ENCODE measurements around the gene VEGFC.

VEGFC gene

DNA sequence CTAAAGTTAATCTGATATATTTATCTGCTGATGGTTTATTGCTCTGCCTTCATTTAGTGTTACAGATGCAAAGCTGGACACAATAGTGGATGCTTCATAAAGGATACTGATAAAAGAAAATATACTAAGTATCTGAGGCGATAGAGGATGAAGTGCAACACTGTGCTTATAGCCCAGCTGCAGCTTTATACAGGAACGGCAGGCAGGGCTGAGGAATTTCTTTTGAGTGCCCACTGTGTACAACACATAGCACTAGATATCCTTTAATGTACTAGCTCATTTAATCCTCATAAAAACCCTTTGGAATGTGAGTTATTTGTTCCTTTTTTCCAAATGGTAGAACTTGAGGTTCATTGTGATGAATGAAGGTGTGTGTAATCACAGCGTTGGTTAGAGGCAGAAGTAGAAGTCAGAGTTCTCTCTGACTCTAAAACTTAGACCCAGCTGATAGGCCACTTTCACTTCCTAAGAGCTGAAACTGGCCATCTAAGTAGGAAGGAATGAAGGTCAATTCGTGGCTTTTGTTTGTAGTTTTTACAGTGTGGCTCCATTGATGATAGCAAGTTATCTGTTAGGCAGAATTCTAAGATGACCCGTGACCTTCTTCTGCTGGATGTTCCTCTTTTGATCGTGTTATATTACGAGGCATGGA, 138.0 kb downstream of the VEGFC start:
- TF ChIP-seq, protein P1, sequence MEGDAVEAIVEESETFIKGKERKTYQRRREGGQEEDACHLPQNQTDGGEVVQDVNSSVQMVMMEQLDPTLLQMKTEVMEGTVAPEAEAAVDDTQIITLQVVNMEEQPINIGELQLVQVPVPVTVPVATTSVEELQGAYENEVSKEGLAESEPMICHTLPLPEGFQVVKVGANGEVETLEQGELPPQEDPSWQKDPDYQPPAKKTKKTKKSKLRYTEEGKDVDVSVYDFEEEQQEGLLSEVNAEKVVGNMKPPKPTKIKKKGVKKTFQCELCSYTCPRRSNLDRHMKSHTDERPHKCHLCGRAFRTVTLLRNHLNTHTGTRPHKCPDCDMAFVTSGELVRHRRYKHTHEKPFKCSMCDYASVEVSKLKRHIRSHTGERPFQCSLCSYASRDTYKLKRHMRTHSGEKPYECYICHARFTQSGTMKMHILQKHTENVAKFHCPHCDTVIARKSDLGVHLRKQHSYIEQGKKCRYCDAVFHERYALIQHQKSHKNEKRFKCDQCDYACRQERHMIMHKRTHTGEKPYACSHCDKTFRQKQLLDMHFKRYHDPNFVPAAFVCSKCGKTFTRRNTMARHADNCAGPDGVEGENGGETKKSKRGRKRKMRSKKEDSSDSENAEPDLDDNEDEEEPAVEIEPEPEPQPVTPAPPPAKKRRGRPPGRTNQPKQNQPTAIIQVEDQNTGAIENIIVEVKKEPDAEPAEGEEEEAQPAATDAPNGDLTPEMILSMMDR (conservative IDR thresholded peaks at IDR 0.05; ENCODE audit: low read depth, low read length): no peak
- Histone ChIP-seq H2AFZ (ENCODE audit: low read depth) (no peak overlapping the region), H3K27ac (no peak overlapping the region), H3K4me3 (IDR thresholded peaks at IDR 0.05; ENCODE audit: insufficient read depth, low read depth, low read length) (no peak overlapping the region), H3K27me3 (ENCODE audit: insufficient read depth, low read depth) (no peaks in the 10 kb centered on the region), H4K20me1 (ENCODE audit: insufficient read depth) (no peaks in the 10 kb centered on the region), H3K9ac (no peak overlapping the region), H3K4me1 (ENCODE audit: low read depth, poor library complexity, severe bottlenecking) (no peaks in the 10 kb centered on the region), H3K79me2 (ENCODE audit: insufficient read depth, low read depth) (no peaks in the 10 kb centered on the region), H3K4me2 (no peak overlapping the region), H3K36me3 (ENCODE audit: insufficient read depth) (no peaks in the 10 kb centered on the region)

DNA sequence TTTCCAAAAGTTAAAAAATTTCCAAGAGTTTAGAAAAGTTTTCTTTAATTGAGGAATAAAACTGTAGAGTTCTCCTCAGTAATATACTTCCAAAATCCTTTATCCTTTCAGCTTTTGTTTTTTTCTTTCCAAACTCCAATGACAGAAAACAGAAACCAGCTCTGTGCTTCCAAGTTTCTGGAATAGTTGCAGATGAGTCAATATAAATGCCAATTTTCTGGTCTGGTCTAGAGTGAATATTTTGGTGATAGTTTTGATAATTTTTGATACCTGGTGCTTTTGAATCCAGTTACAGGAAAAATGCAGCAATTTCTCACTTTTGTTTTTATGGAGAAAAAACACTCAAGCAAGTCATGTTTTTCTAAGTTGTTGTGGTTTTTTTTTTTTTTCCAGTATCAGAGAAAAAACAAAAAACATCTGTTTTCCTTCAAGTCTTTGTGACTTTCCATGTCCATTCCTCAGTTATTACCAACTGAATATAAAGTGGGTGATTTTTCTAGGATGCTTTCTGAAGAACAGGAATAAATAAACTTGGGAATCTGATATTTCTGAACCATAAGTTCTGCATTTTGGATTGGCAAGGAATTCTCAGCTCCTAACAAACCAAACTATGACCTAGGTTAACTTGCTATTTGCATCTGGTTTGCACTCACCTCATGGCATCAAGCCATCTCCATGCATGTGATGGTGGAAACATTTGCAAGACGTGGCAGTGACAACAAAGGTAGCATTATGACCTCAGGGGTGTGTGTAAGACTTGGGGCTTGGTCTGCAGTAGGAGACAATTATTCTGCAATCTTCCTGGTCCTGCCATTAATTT, 139.1 kb downstream of the VEGFC start:
- no peak overlapping the region for H2AFZ ChIP-seq (ENCODE audit: low read depth)
- no peaks in the 10 kb centered on the region for H3K79me2 ChIP-seq (ENCODE audit: insufficient read depth, low read depth)
- no peak overlapping the region for H3K27ac ChIP-seq
- TF ChIP-seq, protein P1 (conservative IDR thresholded peaks at IDR 0.05; ENCODE audit: low read depth, low read length): no peak
- no peak overlapping the region for H3K4me3 ChIP-seq (IDR thresholded peaks at IDR 0.05; ENCODE audit: insufficient read depth, low read depth, low read length)
- no peak overlapping the region for H3K4me2 ChIP-seq
- no peaks in the 10 kb centered on the region for H3K36me3 ChIP-seq (ENCODE audit: insufficient read depth)
- no peaks in the 10 kb centered on the region for H3K27me3 ChIP-seq (ENCODE audit: insufficient read depth, low read depth)
- no peak overlapping the region for H3K9ac ChIP-seq
- H3K4me1 ChIP-seq (ENCODE audit: low read depth, poor library complexity, severe bottlenecking): no peaks in the 10 kb centered on the region
- H4K20me1 ChIP-seq (ENCODE audit: insufficient read depth): no peaks in the 10 kb centered on the region

DNA sequence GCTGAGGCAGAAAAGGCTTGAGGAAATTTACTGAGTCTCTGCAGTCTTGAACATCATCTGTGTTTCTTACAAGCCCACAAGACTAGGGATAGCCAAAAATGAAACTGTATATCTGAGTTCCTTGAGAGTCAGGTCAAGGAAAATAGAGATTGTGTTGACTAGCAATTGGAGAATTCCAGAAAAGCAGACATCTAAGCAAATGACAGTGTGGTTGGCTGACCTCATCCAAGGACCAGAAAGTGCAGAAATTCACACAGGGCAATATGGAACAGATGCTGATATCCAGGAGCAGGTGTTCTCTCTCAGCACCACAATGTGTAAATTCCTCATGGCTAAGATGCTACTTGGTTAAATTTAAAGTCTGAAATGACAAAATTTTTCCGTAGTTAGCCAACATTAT, 146.4 kb downstream of the VEGFC start:
- H3K4me1 ChIP-seq (ENCODE audit: low read depth, poor library complexity, severe bottlenecking): no peaks in the 10 kb centered on the region
- no peak overlapping the region for H3K9ac ChIP-seq
- no peak overlapping the region for H3K4me2 ChIP-seq
- H3K36me3 ChIP-seq (ENCODE audit: insufficient read depth): no peaks in the 10 kb centered on the region
- TF ChIP-seq, protein P1 (conservative IDR thresholded peaks at IDR 0.05; ENCODE audit: low read depth, low read length): no peak
- H3K79me2 ChIP-seq (ENCODE audit: insufficient read depth, low read depth): no peaks in the 10 kb centered on the region
- H3K4me3 ChIP-seq (IDR thresholded peaks at IDR 0.05; ENCODE audit: insufficient read depth, low read depth, low read length): no peak overlapping the region
- no peaks in the 10 kb centered on the region for H3K27me3 ChIP-seq (ENCODE audit: insufficient read depth, low read depth)
- no peaks in the 10 kb centered on the region for H4K20me1 ChIP-seq (ENCODE audit: insufficient read depth)
- no peak overlapping the region for H2AFZ ChIP-seq (ENCODE audit: low read depth)
- H3K27ac ChIP-seq: no peak overlapping the region

DNA sequence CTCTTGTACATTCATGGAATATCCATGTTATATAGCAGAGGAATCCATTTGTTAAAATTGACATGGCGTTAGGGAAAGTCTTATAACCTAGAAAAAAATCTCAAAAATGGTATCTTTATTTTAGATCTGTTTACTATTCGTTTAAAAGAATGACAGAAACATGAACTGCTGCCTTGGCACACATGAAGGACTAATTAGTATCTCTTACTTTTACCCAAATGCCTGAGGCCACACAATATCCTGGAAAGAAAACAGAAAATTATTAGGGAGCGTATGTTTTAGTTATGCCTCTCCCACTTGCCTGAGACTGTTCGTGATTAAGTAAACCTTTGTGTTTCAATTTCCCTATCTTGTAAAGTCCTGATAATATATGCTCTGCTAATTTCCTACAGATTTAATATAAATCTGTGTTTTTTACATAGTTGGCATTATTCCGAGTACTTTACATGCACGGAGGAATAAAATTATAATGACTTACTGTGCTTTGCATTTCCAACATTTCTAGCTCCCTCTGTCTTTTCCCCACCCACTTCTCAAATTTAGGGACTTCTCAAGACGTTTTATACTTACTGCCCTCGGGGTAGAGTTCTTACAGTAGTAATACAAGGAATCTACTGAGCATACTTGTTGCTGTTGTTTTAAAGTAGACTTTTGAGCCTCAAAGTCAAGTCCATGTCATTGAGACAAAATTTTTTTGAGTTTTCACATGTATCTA, 147.3 kb downstream of the VEGFC start:
- TF ChIP-seq, protein P1 (conservative IDR thresholded peaks at IDR 0.05; ENCODE audit: low read depth, low read length): no peak

More for the DNA sequence above, 147.3 kb downstream of the VEGFC start:
- Histone ChIP-seq H3K36me3 (ENCODE audit: insufficient read depth) (no peaks in the 10 kb centered on the region), H3K4me3 (IDR thresholded peaks at IDR 0.05; ENCODE audit: insufficient read depth, low read depth, low read length) (no peak overlapping the region), H4K20me1 (ENCODE audit: insufficient read depth) (no peaks in the 10 kb centered on the region), H3K4me2 (no peak overlapping the region), H2AFZ (ENCODE audit: low read depth) (no peak overlapping the region), H3K4me1 (ENCODE audit: low read depth, poor library complexity, severe bottlenecking) (no peaks in the 10 kb centered on the region), H3K27me3 (ENCODE audit: insufficient read depth, low read depth) (no peaks in the 10 kb centered on the region), H3K9ac (no peak overlapping the region), H3K27ac (no peak overlapping the region), H3K79me2 (ENCODE audit: insufficient read depth, low read depth) (no peaks in the 10 kb centered on the region)
